Renal cortical epithelial cell (primary cell): Measurements from ENCODE around the gene UBAC1. TPM values are rescaled to one million over a fixed set of nuclear protein-coding genes. Genes with fewer than 3 reads are reported as not detected.

ENCODE experiments used
- DNase-seq: peaks from one replicate; pipeline ENCODE4 v3.0.0-alpha.2; 2011; ENCODE audit warnings: low read depth
- total RNA-seq: library from RNA; depleted of rRNA; stranded (reverse); fragments of >200 nt; gene quantifications from 2 replicates; pipeline ENCODE4 v1.2.3, GENCODE V29; 2014

UBAC1 gene
- 22.1 and 29.1 TPM in 2 replicates for total RNA-seq

- DNase-seq = peak; percentile 78
Measured at GRCh38 chr9:135961277-135961715, at the start of gene UBAC1. Gene UBAC1, minus strand, starts transcription at chr9:135961373. Its CDS starts 211 bp downstream, at chr9:135961162.

GRCh38 chr9:136010615-136011361 is 49.6 kb upstream of the UBAC1 start:
- DNase-seq = no peak

GRCh38 chr9:136010176-136010575 is 49.0 kb upstream of the UBAC1 start:
- no peak for DNase-seq

GRCh38 chr9:136009516-136009915 is 48.3 kb upstream of the UBAC1 start:
- no peak for DNase-seq

GRCh38 chr9:136008693-136008997 is 47.5 kb upstream of the UBAC1 start:
- no peak for DNase-seq

GRCh38 chr9:136007934-136008692 is 46.9 kb upstream of the UBAC1 start:
- peak; percentile 47 for DNase-seq

- no peak for DNase-seq
Measured at GRCh38 chr9:136007276-136007933, 46.2 kb upstream of the UBAC1 start.

- DNase-seq = no peak
Measured at GRCh38 chr9:136006169-136006568, 45.0 kb upstream of the UBAC1 start.

GRCh38 chr9:136004712-136005111 is 43.5 kb upstream of the UBAC1 start:
- no peak for DNase-seq

- DNase-seq = no peak
Measured at GRCh38 chr9:136004219-136004618, 43.0 kb upstream of the UBAC1 start.

GRCh38 chr9:136003411-136004218 is 42.4 kb upstream of the UBAC1 start:
- DNase-seq = no peak

- DNase-seq = no peak
Measured at GRCh38 chr9:136002881-136003280, 41.7 kb upstream of the UBAC1 start.

- DNase-seq = no peak
Measured at GRCh38 chr9:136002215-136002614, 41.0 kb upstream of the UBAC1 start.

GRCh38 chr9:136001231-136001630 is 40.1 kb upstream of the UBAC1 start:
- no peak for DNase-seq

GRCh38 chr9:135998410-135999071 is 37.4 kb upstream of the UBAC1 start:
- DNase-seq = no peak

GRCh38 chr9:135998016-135998380 is 36.8 kb upstream of the UBAC1 start:
- no peak for DNase-seq

GRCh38 chr9:135997090-135998015 is 36.2 kb upstream of the UBAC1 start:
- DNase-seq = no peak

GRCh38 chr9:135995816-135996215 is 34.6 kb upstream of the UBAC1 start:
- no peak for DNase-seq

- DNase-seq = peak; percentile 9
Measured at GRCh38 chr9:135994501-135995192, 33.5 kb upstream of the UBAC1 start.
